RWPE2 (cell line): Measurements from ENCODE around the gene GPR42.

Source experiments
- ATAC-seq: fragments of 200-7000 bp; cut with Tn5 transposase; 3 replicates; pipeline ENCODE4 v1.9.1; 2021; ENCODE audit warnings: low read depth
- DNase-seq: peaks from one replicate; pipeline ENCODE4 v3.0.0-alpha.2; 2020; ENCODE audit warnings: low spot score
- H3K27ac ChIP-seq: fragments of 450-650 bp; 2 replicates; pipeline ENCODE4 v1.5.1; 2017; ENCODE audit warnings: mild to moderate bottlenecking; ENCODE audit not compliant: poor library complexity, severe bottlenecking
- H3K27me3 ChIP-seq: fragments of 250-450 bp; sonication (Bioruptor Pico); 2 replicates; pipeline ENCODE4 v1.5.1; 2021; ENCODE audit warnings: mild to moderate bottlenecking, moderate library complexity; ENCODE audit not compliant: insufficient read depth, poor library complexity, severe bottlenecking
- H3K36me3 ChIP-seq: fragments of 250-450 bp; sonication (Bioruptor Pico); 2 replicates; pipeline ENCODE4 v1.5.1; 2020; ENCODE audit warnings: low read depth, mild to moderate bottlenecking, moderate library complexity
- H3K4me1 ChIP-seq: fragments of 250-450 bp; sonication (Bioruptor Pico); 2 replicates; pipeline ENCODE4 v1.5.1; 2021; ENCODE audit warnings: mild to moderate bottlenecking, moderate library complexity; ENCODE audit not compliant: insufficient read depth, poor library complexity, severe bottlenecking
- H3K4me3 ChIP-seq: fragments of 250-450 bp; sonication (Bioruptor Pico); 2 replicates; pipeline ENCODE4 v1.5.1; 2021; ENCODE audit warnings: mild to moderate bottlenecking, moderate library complexity; ENCODE audit not compliant: severe bottlenecking
- H3K9me3 ChIP-seq: fragments of 250-450 bp; sonication (Bioruptor Pico); 2 replicates; pipeline ENCODE4 v1.5.1; 2021; ENCODE audit warnings: mild to moderate bottlenecking, moderate library complexity; ENCODE audit not compliant: severe bottlenecking
- TF ChIP-seq, protein P1 (sequence below): fragments of 450-650 bp; IDR thresholded peaks from one replicate; pipeline ENCODE4 v1.5.1; 2017; ENCODE audit warnings: mild to moderate bottlenecking, moderate library complexity; ENCODE audit not compliant: poor library complexity, severe bottlenecking

GPR42 gene

DNA sequence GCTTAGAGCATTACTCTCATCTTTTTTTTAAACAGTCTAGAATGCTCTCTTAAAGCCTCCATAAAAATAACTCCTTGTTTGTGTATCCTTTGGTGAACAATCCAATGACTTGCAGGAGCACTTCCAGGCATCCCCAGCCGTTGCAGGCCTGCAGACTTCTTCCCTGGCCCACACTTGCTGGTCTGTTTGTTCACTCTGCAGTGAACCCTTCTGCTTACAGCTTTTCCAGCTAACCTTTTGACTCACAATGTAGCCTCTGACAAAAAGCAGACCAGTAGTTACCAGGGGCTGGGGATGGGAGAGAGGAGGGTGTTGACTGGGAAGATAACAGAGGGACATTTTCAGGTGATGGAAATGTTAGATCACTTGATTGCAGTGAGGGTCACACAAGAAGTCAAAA is 9.1 kb downstream of the GPR42 start:
- TF ChIP-seq, protein P1, sequence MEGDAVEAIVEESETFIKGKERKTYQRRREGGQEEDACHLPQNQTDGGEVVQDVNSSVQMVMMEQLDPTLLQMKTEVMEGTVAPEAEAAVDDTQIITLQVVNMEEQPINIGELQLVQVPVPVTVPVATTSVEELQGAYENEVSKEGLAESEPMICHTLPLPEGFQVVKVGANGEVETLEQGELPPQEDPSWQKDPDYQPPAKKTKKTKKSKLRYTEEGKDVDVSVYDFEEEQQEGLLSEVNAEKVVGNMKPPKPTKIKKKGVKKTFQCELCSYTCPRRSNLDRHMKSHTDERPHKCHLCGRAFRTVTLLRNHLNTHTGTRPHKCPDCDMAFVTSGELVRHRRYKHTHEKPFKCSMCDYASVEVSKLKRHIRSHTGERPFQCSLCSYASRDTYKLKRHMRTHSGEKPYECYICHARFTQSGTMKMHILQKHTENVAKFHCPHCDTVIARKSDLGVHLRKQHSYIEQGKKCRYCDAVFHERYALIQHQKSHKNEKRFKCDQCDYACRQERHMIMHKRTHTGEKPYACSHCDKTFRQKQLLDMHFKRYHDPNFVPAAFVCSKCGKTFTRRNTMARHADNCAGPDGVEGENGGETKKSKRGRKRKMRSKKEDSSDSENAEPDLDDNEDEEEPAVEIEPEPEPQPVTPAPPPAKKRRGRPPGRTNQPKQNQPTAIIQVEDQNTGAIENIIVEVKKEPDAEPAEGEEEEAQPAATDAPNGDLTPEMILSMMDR: no peak
- H3K36me3 ChIP-seq: no peaks in the 10 kb centered on the region
- DNase-seq: peak; percentile 2
- H3K9me3 ChIP-seq: peaks cover 2% of the 10 kb centered on the region
- H3K27ac ChIP-seq: no peak overlapping the region
- no peak for ATAC-seq
- H3K4me3 ChIP-seq: no peak overlapping the region
- no peaks in the 10 kb centered on the region for H3K4me1 ChIP-seq
- no peaks in the 10 kb centered on the region for H3K27me3 ChIP-seq

DNA sequence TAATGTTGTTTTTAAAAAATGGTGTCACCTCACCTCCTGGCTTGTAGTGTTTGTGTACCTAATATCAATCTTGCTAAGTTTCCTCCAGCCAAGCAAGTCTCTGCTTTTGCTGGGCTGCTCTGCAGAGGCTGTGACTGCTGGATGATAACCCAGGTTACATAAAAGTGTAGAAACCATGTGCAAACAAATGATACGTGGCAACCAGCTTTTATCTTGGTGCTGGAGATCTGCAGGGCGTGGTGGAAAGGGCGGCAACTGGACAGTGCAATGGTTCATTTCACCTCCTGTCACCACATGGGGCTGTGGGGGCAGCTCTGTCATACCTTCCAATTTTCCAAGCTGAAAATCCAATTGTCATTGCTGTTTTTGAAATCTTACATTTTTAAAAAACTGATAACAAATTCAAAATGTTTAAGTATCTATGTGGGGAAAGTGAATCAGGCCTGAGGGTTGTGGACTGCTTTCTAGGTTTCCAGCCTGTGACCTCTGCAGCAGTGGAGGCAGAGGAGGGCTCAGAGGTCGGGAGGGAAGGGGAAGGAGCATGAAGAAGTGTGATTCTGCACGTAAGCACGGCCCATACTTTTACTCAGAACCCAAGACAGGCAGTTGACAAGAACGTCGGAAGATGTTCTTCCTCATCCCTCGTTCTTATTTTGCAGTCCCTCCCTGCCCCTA is 9.7 kb downstream of the GPR42 start:
- TF ChIP-seq, protein P1: no peak
- ATAC-seq (no peak), DNase-seq (peak; percentile 10)
- H3K4me3 ChIP-seq: no peak overlapping the region
- peaks cover 3% of the 10 kb centered on the region for H3K9me3 ChIP-seq
- H3K27ac ChIP-seq: no peak overlapping the region
- H3K36me3 ChIP-seq: no peaks in the 10 kb centered on the region
- no peaks in the 10 kb centered on the region for H3K27me3 ChIP-seq
- H3K4me1 ChIP-seq: no peaks in the 10 kb centered on the region

DNA sequence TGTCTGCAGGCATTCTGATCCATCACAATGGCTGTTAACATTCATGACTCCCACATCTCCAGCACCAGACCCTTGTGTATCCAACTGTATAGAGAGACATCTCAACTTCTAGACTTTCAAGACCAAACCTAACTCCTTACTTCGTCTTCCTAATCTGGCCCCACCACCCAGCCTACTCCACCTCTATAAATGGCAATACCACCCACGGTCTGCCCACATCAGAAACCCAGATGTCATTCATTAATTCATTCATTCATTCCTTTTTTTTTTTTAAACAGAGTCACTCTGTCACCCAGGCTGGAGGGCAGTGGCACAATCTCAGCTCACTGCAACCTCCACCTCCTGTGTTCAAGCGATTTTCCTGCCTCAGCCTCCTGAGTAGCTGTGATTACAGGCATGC is 10.4 kb downstream of the GPR42 start:
- DNase-seq (peak; percentile 13), ATAC-seq (no peak)
- H3K36me3 ChIP-seq: no peaks in the 10 kb centered on the region
- no peaks in the 10 kb centered on the region for H3K27me3 ChIP-seq
- TF ChIP-seq, protein P1: no peak
- H3K4me1 ChIP-seq: no peaks in the 10 kb centered on the region
- no peak overlapping the region for H3K27ac ChIP-seq
- H3K4me3 ChIP-seq: no peak overlapping the region
- peaks cover 9% of the 10 kb centered on the region for H3K9me3 ChIP-seq

DNA sequence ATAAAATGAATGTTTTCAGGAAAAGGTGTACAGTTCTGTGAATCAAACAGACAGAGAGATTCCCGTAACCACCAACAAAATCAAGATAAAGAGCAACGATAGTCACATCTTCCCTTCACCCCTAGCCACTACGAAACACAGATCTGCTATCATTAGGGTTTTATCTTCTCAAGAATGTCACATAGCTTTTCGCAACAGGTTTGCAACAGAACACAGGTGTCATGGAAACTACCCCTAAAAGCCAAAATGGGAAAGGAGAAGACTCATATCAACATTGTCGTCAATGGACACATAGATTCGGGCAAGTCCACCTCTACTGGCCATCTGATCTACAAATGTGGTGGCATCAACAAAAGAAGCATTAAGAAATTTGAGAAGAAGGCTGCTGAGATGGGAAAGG is 11.1 kb downstream of the GPR42 start:
- Histone ChIP-seq H3K9me3 (peaks cover 11% of the 10 kb centered on the region), H3K27me3 (no peaks in the 10 kb centered on the region), H3K27ac (no peak overlapping the region), H3K4me3 (no peak overlapping the region), H3K36me3 (no peaks in the 10 kb centered on the region), H3K4me1 (no peaks in the 10 kb centered on the region)
- TF ChIP-seq, protein P1: no peak
- ATAC-seq (no peak), DNase-seq (no peak)

DNA sequence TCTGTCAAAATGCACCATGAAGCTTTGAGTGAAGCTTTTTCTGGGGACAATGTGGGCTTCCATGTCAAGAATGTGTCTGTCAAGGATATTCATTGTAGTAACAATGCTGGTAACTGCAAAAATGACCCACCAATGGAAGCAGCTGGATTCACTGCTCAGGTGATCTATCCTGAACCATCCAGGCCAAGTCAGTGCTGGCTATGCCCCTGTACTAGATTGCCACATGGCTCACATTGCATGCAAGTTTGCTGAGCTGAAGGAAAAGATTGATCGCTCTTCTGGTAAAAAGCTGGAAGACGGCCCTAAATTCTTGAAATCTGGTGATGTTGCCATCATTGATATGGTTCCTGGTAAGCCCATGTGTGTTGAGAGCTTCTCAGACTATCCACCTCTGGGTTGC is 12.7 kb downstream of the GPR42 start:
- no peak for ATAC-seq

More for the DNA sequence above, 12.7 kb downstream of the GPR42 start:
- Histone ChIP-seq H3K4me1 (no peaks in the 10 kb centered on the region), H3K4me3 (no peak overlapping the region), H3K27me3 (no peaks in the 10 kb centered on the region), H3K9me3 (peaks cover 20% of the 10 kb centered on the region), H3K27ac (no peak overlapping the region), H3K36me3 (no peaks in the 10 kb centered on the region)
- TF ChIP-seq, protein P1: no peak
- DNase-seq: peak; percentile 1
